HepG2 (cell line): ENCODE results near the gene SLC38A9. TPM values are rescaled to one million over a fixed set of nuclear protein-coding genes. Genes with fewer than 3 reads are reported as not detected.

Experiments used
- ATAC-seq: fragments of 200-7000 bp; cut with Tn5 transposase; 3 replicates; pipeline ENCODE4 v1.9.1; 2020; ENCODE audit warnings: mild to moderate bottlenecking, moderate library complexity
- BruUV-seq: library from RNA; stranded (reverse); fragments of 400-500 nt; replicated peaks from 2 replicates; lab custom pipeline; 2021; lab: Mats Ljungman, UMichigan
- CTCF ChIA-PET: fragments of 300-600 bp; formaldehyde crosslinking; extraction: SDS; loops from one replicate; lab custom pipeline; 2021; ENCODE audit warnings: low total read pairs, inconsistent platforms, low intra/inter-chr PET ratio; lab: Yijun Ruan, JAX
- POLR2A ChIA-PET: fragments of 350-600 bp; sonication (Branson Sonifier 250); formaldehyde crosslinking; loops from one replicate; lab custom pipeline; 2020; ENCODE audit warnings: antibody characterized with exemption, inconsistent platforms; lab: Yijun Ruan, JAX
- DNase-seq: peaks from one replicate; pipeline ENCODE4 v3.0.0-alpha.2; 2015; ENCODE audit warnings: low spot score
- FAIRE-seq: peaks from 3 replicates; lab custom pipeline; 2011; peaks lifted over from hg19 to GRCh38; lab: Jason Lieb, UNC
- H2AFZ ChIP-seq: one replicate; pipeline ENCODE4 v1.6.1; 2011; ENCODE audit warnings: low read length, inconsistent platforms
- H3K27ac ChIP-seq: fragments of 300-600 bp; 3 replicates; pipeline ENCODE4 v1.8.0; 2011; ENCODE audit warnings: mixed run types, mild to moderate bottlenecking, mixed read lengths, low read length, inconsistent platforms; ENCODE audit not compliant: insufficient read depth; ENCODE audit errors: extremely low read length
- H3K27me3 ChIP-seq, 2 experiments: fragments of 200-600 bp in 1 of 2; 2 replicates in 1 of 2; 3 replicates in 1 of 2; pipeline versions ENCODE4 v1.6.0 to v1.8.0; 2011; ENCODE audit warnings: low read length in 2 of 2, mild to moderate bottlenecking in 2 of 2, moderate library complexity in 2 of 2, inconsistent platforms in 1 of 2; ENCODE audit not compliant: insufficient read depth in 2 of 2, control insufficient read depth in 1 of 2
- H3K36me3 ChIP-seq, 2 experiments: fragments of 200-600 bp in 1 of 2; replicated peaks in 1 of 2; 2 replicates in 1 of 2; 3 replicates in 1 of 2; pipeline versions ENCODE4 v1.5.1 to v1.8.0; 2011; ENCODE audit warnings: low read length in 2 of 2, inconsistent platforms in 1 of 2; ENCODE audit not compliant: insufficient read depth in 2 of 2, control insufficient read depth in 1 of 2
- H3K4me1 ChIP-seq: 2 replicates; pipeline ENCODE4 v1.5.1; 2012; ENCODE audit warnings: low read length, inconsistent platforms; ENCODE audit not compliant: insufficient read depth
- H3K4me2 ChIP-seq: 2 replicates; pipeline ENCODE4 v1.6.0; 2011; ENCODE audit warnings: low read depth, low read length, inconsistent platforms
- H3K4me3 ChIP-seq, 3 experiments: fragments of 200-600 bp in 1 of 3; sonication (generic), shearing (Covaris generic) in 1 of 3; replicated peaks in 1 of 3; 2 replicates each; pipeline ENCODE4 v1.5.1; 2011 to 2016; ENCODE audit warnings: low read length in 3 of 3, inconsistent platforms in 2 of 3, low read depth in 2 of 3, mild to moderate bottlenecking in 2 of 3, control low read depth in 1 of 3, mixed read lengths in 1 of 3; ENCODE audit not compliant: insufficient read depth in 1 of 3
- H3K79me2 ChIP-seq: one replicate; pipeline ENCODE4 v1.6.1; 2011; ENCODE audit warnings: low read length, inconsistent platforms; ENCODE audit not compliant: insufficient read depth
- H3K9ac ChIP-seq: 2 replicates; pipeline ENCODE4 v1.6.0; 2011; ENCODE audit warnings: mild to moderate bottlenecking, low read depth, low read length, inconsistent platforms; ENCODE audit not compliant: insufficient read depth
- H3K9me3 ChIP-seq: 2 replicates; pipeline ENCODE4 v1.5.1; 2012; ENCODE audit warnings: mild to moderate bottlenecking, low read length
- H4K20me1 ChIP-seq: 2 replicates; pipeline ENCODE4 v1.6.0; 2011; ENCODE audit warnings: inconsistent platforms, mild to moderate bottlenecking, low read length, moderate library complexity; ENCODE audit not compliant: insufficient read depth
- BCLAF1 ChIP-seq: fragments of 450-650 bp; IDR thresholded peaks from 2 replicates; pipeline ENCODE4 v1.6.1; 2017; ENCODE audit warnings: mild to moderate bottlenecking
- NBN ChIP-seq: fragments of 450-650 bp; conservative IDR thresholded peaks from 2 replicates; pipeline ENCODE4 v1.6.1; 2017
- ZNF263 ChIP-seq: sonication (generic); formaldehyde crosslinking; IDR thresholded peaks from 2 replicates; pipeline ENCODE4 v1.4.0; 2020; ENCODE audit warnings: missing genetic modification reagents
- ZNF281 ChIP-seq: sonication (generic); formaldehyde crosslinking; IDR thresholded peaks from 2 replicates; pipeline ENCODE4 v1.4.0; 2020; ENCODE audit warnings: missing genetic modification reagents, borderline replicate concordance
- WGBS: methylation state at CpG from one replicate; pipeline ENCODE4 v1.1.6; 2017; ENCODE audit warnings: low lambda C conversion rate; 5-methylcytosine and 5-hydroxymethylcytosine counted together
- in situ Hi-C: cut with HindIII; loops from 2 replicates; pipeline ENCODE4 v1.10.0; 2017; ENCODE audit warnings: low pct_unique_long_range_greater_than_20kb; ENCODE audit not compliant: extremely low pct_ligation_motif_present
- intact Hi-C: fragments of 100-400 bp; cut with micrococcal nuclease; formaldehyde crosslinking; loops from one replicate; pipeline ENCODE4 v1.10.0; 2022; ENCODE audit not compliant: unreplicated experiment
- polyA plus RNA-seq, 8 experiments: library from polyadenylated mRNA; depleted of rRNA in 3 of 8; stranded (reverse) in 7 of 8; unstranded in 1 of 8; fragments of >200 nt; fragmentation: Illumina TruSeq in 4 of 8; extraction: Trizol in 4 of 8; gene quantifications; 2 replicates each; pipeline versions ENCODE4 v1.2.1 to v1.2.3, GENCODE V29; 2011 to 2016; ENCODE audit warnings: low read depth in 4 of 8, missing spikeins in 1 of 8, mixed read lengths in 1 of 8; ENCODE audit not compliant: insufficient read depth in 1 of 8
- total RNA-seq, 5 experiments: library from RNA; depleted of rRNA; stranded (reverse); fragments of >200 nt; fragmentation: Illumina TruSeq; extraction: Trizol; gene quantifications; 2 replicates each; pipeline ENCODE4 v1.2.3, GENCODE V29; 2016; ENCODE audit warnings: low read depth in 1 of 5

The SLC38A9 gene
- total and polyA plus RNA-seq, 2 of the 13 experiments (the other 11 are each of a cell fraction or from before 2014, with no cell fraction given) = 19.3 to 36.0 TPM

GRCh38 chr5:55613112-55613868 is 98.8 kb downstream of the SLC38A9 start:
- CTCF ChIA-PET = no interaction called here
- FAIRE-seq = no peak
- Histone ChIP-seq H3K27ac (no peak overlapping the region), H3K9me3 (no peaks in the 10 kb centered on the region), H3K36me3 (no peaks in the 10 kb centered on the region), H3K79me2 (no peaks in the 10 kb centered on the region), H3K4me1 (no peaks in the 10 kb centered on the region), H3K4me2 (no peak overlapping the region), H3K27me3 (no peaks in the 10 kb centered on the region), H2AFZ (no peak overlapping the region), H3K9ac (no peak overlapping the region), H4K20me1 (no peaks in the 10 kb centered on the region), H3K4me3 (no peak overlapping the region)
- WGBS = 92% methylated on average over 11 of the region's 39 CpGs
- POLR2A ChIA-PET = no interaction called here
- BruUV-seq = no TSS peak
- TF ChIP-seq ZNF263 (CRISPR knock-in tag) (no peak), NBN (no peak), BCLAF1 (no peak), ZNF281 (CRISPR knock-in tag) (no peak)
- ATAC-seq = no peak
- in situ Hi-C loops = no loop called here
- intact Hi-C loops = no loop called here
- DNase-seq = no peak
